Dedifferentiated amniotic fluid mesenchymal stem cell (primary cell): ENCODE results near the gene MPPE1.
"Not testable (repeated sequence)": the region's sequence is repeated elsewhere in the genome, so short reads cannot be mapped to it uniquely, and the experiment has no call there.

Experiments
- DNase-seq: peaks from one replicate; pipeline ENCODE4 v3.0.0-alpha.2; 2016; ENCODE audit errors: extremely low spot score

Gene MPPE1, protein sequence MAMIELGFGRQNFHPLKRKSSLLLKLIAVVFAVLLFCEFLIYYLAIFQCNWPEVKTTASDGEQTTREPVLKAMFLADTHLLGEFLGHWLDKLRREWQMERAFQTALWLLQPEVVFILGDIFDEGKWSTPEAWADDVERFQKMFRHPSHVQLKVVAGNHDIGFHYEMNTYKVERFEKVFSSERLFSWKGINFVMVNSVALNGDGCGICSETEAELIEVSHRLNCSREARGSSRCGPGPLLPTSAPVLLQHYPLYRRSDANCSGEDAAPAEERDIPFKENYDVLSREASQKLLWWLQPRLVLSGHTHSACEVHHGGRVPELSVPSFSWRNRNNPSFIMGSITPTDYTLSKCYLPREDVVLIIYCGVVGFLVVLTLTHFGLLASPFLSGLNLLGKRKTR

DNA sequence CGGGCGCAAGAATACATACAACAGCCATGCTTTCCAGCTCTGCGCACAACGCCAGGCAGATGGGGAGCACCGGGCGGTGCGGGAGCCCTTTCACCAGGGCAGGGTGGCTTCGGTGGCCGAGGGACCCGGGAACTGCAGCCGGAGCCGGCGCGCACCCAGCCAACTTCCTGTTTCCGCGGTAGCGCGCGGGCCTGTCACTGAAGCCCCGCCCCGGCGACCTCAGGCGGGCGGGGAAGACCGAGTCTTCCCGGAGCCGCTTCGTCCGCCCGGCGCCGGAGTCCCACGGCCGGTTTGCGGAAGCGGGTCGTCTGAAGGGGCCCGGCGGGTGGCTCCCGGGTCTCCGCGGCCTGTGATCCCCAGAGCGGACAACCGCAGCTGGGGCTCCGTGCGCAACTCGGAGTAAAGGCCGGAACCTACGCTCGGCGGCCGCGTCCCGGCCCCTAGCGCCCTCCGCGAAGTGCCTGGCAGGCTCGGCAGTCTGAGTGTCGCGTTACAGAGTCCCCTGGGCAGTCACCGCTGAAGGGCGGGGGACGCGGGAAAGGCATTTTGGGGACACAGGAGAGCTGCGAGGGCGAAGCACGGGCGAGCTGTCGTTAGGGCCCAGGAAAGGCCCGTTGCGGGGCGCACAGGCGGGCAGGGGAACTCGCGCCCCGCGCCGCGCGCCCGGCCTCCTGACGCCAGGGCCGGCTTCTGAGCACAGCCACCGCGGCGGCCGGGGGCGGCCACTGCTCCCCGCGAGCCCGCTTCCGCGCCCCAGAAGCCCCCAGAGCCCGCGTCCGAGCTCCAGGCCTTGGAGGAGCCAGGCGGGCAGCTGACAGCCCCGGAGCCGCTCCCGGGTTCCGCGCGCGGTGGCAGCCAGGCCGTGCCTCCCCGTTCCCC, at the start of gene MPPE1:
Gene MPPE1 (minus strand): TSS at position 136 of the 879 bp plus-strand sequence. CDS start 11,053 bp downstream, outside the sequence.
- peak; percentile 81 for DNase-seq

DNA sequence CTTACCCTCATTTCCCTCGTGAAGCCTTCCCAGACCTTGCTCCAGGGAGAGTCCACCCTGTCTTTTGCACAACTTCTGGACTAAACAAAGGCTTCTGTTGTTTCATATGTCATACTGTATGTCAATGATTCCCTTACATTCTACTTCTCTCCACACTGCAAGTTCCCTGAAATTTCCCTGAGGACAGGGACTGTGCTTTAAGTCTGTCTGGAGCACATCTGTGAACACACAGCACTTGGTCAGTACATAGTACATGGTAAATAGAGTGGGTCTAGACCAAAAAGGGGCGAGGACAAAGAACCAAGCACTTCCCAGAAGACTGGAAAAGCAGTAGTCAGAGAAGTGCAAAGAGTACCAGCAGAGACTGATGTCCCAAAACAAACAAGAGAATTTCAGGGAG, 49.5 kb upstream of the MPPE1 start:
- DNase-seq: no peak

DNA sequence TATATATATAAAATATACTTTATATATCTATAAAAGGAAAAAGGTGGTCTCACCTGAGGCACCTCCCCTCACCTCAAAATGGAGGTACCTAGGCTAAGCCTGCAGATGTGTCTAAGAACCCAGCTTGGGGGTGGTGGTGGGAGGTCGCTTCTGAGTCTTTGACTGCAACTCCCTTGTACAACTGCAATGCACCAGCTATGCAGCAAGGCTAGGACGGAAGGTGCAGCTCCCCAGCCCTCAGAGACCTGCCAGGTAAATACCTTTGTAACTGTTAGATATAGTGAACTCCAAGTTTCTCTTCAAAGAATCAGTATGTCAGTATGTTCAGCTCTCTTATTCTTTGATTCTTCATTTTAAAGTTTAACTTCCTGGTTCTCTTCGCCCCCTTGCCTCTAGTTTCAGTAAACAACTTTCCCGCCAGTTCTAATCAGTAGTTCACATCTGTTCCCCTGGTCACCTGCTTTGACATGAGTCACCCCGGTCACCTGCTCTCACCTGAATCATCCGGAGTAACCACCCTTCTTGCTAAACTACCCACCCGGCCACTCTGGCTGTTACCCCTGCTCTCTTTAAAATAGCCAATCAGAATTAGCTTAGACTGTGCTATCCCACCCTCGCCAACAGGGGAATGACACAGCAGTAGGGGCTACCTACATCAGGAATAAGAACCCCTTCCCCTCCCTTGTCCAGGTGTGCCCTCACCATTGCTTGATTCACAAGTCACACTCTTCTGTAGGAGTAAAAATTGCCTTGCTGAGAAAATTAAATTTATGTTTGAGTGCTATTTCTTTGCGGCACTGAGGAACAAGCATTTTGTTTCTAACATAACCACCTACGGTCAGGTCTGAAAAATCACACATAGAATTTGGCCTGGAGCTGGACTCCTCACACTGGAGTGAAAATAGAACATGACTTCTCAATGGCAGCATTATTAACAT, 48.5 kb upstream of the MPPE1 start:
- no peak for DNase-seq

DNA sequence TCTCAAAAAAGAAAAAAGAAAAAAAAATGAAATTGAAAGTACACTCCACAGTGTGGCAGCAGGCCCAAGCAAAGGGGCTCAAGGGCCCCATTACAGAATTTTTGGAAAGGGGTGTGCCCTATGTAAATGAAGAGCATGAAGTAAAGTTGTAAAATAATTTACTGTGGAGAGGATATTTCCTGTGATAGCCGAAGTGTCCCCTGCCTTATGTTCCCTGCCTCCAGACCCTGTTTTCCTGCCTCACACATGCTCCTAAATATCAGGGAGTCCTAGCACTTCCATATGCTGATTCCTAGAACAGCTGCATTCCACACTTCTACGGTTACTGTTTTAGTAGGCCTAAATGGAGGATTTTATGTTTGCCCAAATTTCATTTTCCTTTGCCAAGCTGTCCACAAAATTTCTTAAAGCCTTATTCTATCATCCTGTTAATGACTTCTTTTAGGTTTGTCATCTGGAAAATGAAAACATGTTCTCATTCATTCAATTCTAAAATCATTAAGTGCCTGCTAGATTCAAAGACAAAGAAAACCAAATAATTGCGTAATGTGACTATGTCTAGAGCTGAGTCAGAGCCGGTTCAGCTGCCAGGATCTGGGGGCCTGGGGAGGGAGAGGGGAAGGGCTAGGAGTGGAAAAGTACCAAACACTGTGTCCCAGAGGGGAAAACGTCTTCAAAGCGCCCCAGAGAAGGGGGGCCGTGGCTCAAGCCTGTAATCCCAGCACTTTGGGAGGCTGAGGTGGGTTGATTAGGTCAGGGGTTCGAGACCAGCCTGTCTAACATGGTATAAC, 47.3 kb upstream of the MPPE1 start:
- peak; percentile 57 for DNase-seq

DNA sequence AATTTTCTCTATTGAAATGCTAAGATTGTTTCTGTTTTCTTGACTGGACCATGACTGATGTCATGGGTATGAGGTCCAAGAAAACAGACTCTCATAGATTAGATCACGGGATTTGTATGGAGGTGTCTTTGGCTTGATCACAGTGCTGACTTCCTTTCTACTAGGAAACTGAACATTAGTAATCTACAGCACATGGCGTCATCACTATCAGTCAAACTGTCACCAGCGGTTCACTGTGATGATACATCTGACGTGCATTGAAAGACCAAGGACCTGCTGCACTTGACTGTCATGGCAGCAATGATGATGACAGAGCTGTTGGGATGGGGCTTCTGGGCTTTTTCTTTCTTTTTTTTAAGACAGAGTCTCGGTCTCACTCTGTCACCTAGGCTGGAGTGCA, 45.0 kb upstream of the MPPE1 start:
- DNase-seq: no peak

DNA sequence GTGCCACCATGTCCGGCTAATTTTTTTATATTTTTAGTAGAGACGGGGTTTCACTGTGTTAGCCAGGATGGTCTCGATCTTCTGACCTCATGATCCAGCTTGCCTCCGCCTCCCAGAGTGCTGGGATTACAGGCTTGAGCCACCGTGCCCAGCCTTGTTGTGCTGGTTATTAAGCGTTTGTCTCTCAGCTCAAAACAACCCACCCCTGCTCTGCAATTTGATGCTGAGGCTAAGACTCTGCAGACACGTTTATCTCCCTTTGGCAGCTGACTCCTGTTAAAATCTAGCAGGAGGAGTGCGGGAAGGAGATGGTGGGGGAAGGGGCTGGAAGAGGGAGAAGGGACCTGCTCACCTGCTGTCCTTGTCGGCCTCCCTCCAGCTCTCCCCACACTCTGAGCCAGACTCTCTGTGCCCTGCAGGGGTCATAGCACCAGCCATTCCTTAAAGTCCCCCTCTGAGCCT, 43.3 kb upstream of the MPPE1 start:
- no peak for DNase-seq

DNA sequence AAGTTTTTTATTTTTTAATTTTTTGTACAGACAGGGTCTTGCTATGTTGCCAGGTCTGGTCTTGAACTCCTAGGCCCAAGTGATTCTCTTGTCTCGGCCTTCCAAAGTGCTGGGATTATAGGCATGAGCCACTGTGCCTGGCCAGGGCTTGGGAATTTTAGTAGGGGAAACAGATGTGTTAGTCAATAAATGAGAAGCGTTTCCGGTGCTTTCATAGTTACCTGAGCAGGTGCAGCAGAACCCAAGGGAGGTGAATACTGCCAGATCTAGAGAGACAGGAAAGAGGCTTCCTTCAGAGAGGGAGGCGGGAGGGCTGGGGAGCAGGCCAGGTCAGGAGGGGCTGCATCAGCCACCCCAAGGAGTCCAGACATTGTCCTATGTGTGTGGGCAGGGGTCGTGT, 42.7 kb upstream of the MPPE1 start:
- DNase-seq: no peak

DNA sequence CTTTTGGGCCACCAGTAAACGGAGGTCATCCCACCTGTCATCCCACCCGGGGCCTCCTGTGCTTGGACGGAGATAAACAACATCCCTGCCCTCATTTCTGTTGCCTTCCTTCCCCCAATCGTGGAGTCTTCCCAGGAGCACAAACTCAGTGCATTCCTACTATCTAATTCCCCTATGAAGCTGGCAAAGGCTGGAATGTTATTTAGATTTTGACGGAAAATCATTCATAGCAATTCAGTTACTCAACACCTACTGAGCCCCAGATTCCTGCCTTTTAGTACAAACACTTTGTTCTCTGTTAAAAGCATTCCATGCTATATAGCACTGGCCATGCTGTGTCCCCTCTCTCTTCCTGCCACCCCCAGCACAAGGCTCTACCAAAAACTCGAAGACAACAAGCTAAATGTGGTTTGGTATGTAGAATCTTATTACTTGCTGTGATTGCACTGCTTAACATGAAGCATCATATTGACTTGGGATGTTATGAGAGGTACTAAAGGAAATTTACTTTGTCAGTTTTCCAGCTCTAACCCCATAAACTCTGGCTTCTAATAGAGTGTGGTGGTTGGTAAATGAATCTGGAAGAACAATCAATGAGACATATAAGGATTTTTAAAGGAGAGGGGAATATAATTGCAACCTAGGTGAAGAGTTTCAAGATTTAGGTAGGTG, 40.9 kb upstream of the MPPE1 start:
- no peak for DNase-seq

DNA sequence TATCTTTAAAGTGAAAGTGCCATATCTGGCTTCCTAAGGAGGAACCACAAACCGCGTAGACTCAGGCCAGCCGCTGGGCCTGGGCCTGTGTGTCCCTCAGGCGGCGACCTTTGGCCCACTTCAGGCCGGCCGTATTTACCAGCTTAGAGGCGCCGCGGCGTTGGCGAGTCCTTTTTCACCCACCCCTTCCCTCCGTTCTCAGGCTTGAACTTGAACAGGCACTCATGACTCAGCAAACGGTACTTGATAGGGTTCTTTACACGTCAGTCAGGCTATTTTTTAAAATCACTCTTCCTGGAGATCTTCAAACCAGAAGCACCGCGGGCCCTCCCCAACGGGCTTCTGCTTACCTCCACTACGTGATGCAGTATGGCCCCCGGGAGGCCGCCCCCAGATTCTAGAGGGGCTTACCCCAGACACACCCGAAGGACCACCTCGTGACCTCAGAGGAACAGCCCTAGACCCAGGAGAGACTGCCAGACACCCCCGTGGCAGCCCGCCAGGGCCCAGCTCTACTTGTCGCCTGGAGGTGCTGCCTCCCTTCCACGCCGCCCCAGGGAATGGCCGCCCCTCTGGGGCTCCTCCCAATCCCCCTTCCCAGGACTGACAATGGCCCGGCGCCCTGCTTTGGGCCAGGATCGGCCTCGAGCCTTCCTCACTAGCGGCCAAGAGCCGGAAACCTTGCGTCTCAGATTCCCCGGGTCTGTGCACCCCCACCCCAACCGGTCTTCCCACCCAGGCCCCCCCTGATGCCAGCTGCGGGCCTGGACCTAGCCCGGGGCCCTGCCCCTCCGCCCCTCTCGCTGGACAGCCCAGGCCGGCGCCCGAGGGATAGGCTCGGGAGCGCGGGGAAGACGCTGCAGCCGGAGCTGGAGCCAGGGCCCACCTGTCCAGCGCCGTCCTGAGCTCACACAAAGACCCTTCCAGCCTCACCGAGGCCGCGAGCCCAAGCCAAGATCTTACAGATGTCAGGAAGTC, 39.4 kb upstream of the MPPE1 start:
- DNase-seq: peak; percentile 87

DNA sequence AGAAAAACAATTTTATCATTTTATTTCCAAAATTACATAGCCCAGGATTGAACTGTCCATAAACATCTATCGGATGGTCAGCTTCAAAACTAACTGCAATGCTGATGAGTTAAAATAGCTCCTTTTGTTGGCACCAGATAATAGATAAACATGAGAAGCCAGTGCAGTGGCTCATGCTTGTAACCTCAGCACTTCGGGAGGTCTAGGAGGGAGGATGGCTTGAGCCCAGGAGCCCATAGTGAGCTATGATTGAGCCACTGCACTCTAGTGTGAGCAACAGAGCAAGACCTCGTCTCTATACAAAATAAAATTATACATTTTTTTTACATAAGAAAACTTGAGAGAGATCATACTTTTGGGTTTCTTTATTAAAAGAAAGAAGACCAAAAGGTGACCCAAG, 38.6 kb upstream of the MPPE1 start:
- DNase-seq: no peak

DNA sequence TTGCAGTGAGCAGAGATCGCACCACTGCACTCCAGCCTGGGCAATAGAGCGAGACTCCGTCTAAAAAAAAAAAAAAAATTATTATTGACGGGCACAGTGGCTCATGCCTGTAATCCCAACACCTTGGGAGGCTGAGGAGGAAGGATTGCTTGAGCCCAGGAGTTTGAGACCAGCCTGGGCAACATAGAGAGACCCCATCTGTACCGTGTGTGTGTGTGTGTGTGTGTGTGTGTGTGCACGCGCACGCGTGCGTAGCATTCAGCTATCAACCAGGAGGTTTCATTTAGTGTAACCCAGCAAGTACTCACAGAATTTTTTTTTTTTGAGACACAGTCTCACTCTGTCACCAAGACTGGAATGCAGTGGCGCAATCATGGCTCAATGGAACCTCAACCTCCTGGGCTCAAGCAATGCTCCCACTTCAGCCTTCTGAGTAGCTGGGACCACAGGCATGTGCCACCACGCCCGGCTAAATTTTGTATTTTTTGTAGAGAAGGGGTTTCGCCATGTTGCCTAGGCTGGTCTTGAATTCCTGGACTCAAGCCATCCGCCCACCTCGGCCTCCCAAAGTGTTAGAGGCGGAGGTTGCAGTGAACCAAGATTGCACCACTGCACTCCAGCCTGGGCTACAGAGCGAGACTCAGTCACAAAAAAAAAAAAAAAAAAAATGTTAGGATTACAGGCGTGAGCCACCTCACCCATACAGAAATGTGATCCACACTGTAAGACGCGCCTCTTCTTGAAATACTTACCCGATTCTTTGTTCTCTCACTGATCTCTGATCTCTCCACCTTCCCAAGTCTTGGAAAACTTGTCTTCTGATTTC, 37.9 kb upstream of the MPPE1 start:
- not testable (repeated sequence) for DNase-seq

DNA sequence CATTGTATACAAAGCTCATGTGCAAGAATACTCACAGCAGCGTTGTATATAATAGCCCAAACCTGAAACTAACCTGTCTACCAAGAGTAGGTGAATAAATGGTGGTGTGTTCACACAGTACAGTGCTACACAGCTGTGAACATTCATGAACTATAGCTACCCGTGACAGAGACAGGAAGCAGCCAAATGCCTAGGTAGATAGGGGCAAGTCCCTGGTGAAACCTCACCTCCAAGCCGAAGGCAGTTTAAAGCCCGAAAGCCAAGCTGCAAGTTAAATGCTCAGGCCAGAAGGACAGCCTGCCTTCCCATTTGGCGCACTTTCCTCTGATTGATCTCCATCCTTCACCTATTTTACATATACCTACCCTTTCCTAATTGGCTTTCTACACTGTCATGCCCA, 36.7 kb upstream of the MPPE1 start:
- no peak for DNase-seq

DNA sequence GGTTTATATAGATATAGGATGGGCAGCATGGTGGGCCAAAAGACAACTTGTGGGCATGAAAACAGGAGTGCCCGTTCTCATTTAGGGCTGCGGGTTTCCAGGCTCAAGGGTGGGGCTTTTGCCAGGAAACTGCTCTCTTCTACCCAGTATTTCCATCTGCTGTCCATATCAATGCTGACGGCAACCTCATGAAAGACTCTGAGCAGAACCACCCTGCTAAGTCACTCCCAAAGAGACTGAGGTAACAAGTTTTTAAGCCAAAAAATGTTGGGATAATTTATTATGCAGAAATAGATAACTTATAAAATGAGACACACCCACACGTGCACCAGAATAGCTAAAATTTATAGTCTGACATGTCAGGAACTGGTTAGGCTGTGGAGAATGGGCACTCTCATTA, 36.1 kb upstream of the MPPE1 start:
- no peak for DNase-seq

DNA sequence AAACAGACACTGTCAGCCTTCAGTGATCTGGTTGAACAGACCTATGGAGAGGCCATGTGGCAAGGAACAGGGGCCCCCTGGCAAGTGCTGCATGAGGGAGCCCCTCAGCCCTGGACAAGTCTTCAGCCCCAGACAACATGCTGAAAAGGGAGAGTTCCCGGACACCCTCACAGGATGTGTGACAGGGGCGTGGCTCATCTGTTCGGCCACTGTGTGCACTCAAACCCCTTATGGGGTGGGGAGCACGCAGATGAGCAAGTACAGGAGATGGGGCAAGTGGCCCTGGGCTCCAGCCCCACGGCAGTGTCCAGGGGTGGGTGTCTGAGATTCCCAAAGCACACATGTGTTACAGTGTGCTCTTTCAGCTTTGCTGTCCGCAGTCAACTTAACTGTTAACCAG, 35.4 kb upstream of the MPPE1 start:
- no peak for DNase-seq

DNA sequence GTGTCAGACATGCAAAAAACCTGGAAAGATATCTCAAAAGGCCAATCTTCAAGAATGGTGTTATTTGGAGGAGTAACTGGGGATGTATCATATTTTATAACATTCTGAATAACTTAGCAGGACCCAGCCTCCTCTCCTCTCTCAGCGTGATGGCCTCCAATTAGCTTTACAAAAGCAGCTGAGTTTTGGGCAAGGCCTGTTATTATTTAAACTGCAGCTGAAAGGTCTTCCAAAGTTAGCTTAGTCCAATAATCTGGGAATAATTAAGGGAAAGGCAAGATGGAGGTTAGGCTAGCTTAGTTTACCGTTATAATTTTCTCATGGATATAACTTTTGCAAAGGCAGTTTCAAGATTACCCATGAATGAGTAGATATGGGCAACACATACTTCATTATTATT, 32.8 kb upstream of the MPPE1 start:
- no peak for DNase-seq

DNA sequence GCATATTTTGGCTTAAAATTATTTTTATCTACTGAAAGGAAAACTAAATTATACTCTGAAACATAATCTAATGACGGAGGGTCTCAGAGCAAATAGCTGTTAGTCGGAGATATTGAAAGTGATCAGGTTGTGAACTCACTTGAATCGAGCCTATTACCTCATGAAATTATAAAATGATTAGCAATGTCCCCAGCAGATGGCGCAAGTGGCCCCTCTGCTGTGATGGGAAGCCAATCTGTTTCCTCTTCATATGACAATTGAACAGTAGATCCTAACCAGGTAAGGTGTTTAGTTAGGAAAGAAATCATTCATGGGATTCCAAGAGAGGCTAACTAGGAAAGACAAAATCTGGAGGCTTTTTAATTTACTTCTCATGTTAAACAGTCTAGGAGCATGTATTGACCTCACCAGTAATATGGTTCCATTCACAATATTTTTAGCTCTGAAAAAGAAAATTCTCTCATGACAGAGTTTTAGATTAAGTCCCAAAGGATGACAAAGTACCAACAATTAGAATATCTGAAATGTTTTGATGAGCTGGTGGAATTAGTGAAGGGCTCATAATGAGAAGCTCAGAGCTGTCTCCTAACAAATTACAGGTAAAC, 29.9 kb upstream of the MPPE1 start:
- peak; percentile 65 for DNase-seq

DNA sequence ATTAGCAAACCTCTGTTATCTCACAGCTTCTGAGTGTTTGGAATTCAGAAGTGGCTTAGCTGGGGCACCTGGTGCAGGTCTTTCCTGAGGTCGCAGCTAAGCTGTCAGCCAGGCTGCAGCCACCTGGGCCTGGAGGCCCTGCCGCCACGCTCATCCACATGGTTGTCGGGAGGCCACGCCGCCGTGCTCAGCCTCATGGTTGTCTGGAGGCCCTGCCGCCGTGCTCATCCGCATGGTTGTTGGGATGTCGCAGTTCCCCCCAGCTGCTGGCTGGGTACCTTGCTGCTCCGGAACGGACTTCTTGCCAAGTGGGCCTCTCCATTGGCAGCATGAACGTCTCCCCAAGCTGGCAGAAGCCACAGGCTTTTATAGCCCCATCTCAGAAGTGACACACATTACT, 24.3 kb upstream of the MPPE1 start:
- no peak for DNase-seq

DNA sequence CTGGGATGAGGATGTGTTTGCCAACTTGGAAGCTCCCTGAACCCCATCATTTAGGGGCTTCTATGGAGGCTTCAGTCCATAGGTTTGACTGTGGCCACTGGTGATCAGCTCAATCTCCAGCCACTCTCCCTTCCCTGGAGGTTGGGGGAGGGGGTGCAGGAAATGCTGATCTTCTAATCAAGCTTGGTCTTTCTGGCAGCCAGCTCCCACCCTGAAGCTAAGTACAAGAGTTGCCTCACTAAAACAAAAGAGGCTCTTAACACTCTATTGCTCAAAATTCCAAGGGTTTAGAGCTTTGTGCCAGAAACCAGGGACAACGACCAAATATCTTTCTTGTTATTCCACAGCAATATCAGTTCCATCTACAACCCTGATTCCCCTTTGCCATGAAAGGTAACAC, 19.4 kb upstream of the MPPE1 start:
- no peak for DNase-seq
